GM18870 (cell line): Measurements from ENCODE around the gene CHST4.
"Not testable (repeated sequence)": the region's sequence is repeated elsewhere in the genome, so short reads cannot be mapped to it uniquely, and the experiment has no call there.

Experiments
- ATAC-seq: cut with Tn5 transposase; IDR thresholded peaks from one replicate; pipeline ENCODE4 v1.9.1; 2021; ENCODE audit warnings: moderate library complexity; ENCODE audit not compliant: unreplicated experiment

CHST4 gene

GRCh38 chr16:71520550-71520949 lies 5.7 kb upstream of the CHST4 start:
- no peak for ATAC-seq

GRCh38 chr16:71524566-71525553 lies 1.4 kb upstream of the CHST4 start:
- no peak for ATAC-seq

- no peak for ATAC-seq
Measured at GRCh38 chr16:71528257-71528656, 2.0 kb downstream of the CHST4 start.

GRCh38 chr16:71528863-71529262 lies 2.6 kb downstream of the CHST4 start:
- no peak for ATAC-seq

GRCh38 chr16:71532366-71532765 lies 6.1 kb downstream of the CHST4 start:
- no peak for ATAC-seq

GRCh38 chr16:71536752-71537499 lies 10.7 kb downstream of the CHST4 start:
- no peak for ATAC-seq

- ATAC-seq = no peak
Measured at GRCh38 chr16:71537643-71538042, 11.4 kb downstream of the CHST4 start.

- peak; percentile 58 for ATAC-seq
Measured at GRCh38 chr16:71542377-71542776, 16.2 kb downstream of the CHST4 start.

GRCh38 chr16:71547168-71547567 lies 20.9 kb downstream of the CHST4 start:
- ATAC-seq = no peak

GRCh38 chr16:71552698-71553503 lies 26.7 kb downstream of the CHST4 start:
- ATAC-seq = no peak

- ATAC-seq = no peak
Measured at GRCh38 chr16:71555230-71555891, 29.1 kb downstream of the CHST4 start.

- ATAC-seq = no peak
Measured at GRCh38 chr16:71557299-71557698, 31.1 kb downstream of the CHST4 start.

- no peak for ATAC-seq
Measured at GRCh38 chr16:71557954-71558582, 31.8 kb downstream of the CHST4 start.

- no peak for ATAC-seq
Measured at GRCh38 chr16:71559855-71560254, 33.6 kb downstream of the CHST4 start.

GRCh38 chr16:71561886-71562285 lies 35.7 kb downstream of the CHST4 start:
- not testable (repeated sequence) for ATAC-seq

GRCh38 chr16:71562552-71562951 lies 36.3 kb downstream of the CHST4 start:
- ATAC-seq = no peak

GRCh38 chr16:71564335-71564967 lies 38.2 kb downstream of the CHST4 start:
- ATAC-seq = peak; percentile 87

- ATAC-seq = no peak
Measured at GRCh38 chr16:71565812-71566700, 39.8 kb downstream of the CHST4 start.

GRCh38 chr16:71567931-71568330 lies 41.7 kb downstream of the CHST4 start:
- no peak for ATAC-seq
